Endodermal cell (in vitro differentiated cells): Measurements from ENCODE around the gene TBX18. TPM values are rescaled to one million over a fixed set of nuclear protein-coding genes. Genes with fewer than 3 reads are reported as not detected.

Source experiments
- DNase-seq: peaks from one replicate; pipeline ENCODE4 v3.0.0-alpha.2; 2017
- H3K27ac ChIP-seq: 2 replicates; pipeline ENCODE4 v1.5.1; 2013; ENCODE audit warnings: mild to moderate bottlenecking, low read depth, low read length, moderate library complexity
- H3K27me3 ChIP-seq: 2 replicates; pipeline ENCODE4 v1.6.1; 2013; ENCODE audit warnings: mild to moderate bottlenecking, low read length, moderate library complexity; ENCODE audit not compliant: insufficient read depth, control insufficient read depth, poor library complexity, severe bottlenecking
- H3K36me3 ChIP-seq: 2 replicates; pipeline ENCODE4 v1.7.0; 2013; ENCODE audit warnings: mild to moderate bottlenecking, low read length, moderate library complexity; ENCODE audit not compliant: control insufficient read depth, insufficient read depth
- H3K4me1 ChIP-seq: one replicate; pipeline ENCODE4 v1.7.0; 2013; ENCODE audit warnings: low read length; ENCODE audit not compliant: control insufficient read depth, insufficient read depth
- H3K4me3 ChIP-seq: 2 replicates; pipeline ENCODE4 v1.5.1; 2013; ENCODE audit warnings: mild to moderate bottlenecking, low read length, moderate library complexity
- H3K9ac ChIP-seq: 2 replicates; pipeline ENCODE4 v1.6.1; 2013; ENCODE audit warnings: mild to moderate bottlenecking, low read length, moderate library complexity; ENCODE audit not compliant: poor library complexity, severe bottlenecking; ENCODE audit errors: extremely low read depth
- H3K9me3 ChIP-seq: 2 replicates; pipeline ENCODE4 v1.6.1; 2013; ENCODE audit warnings: mild to moderate bottlenecking, low read length, moderate library complexity; ENCODE audit not compliant: control insufficient read depth
- H3K27ac Mint-ChIP-seq: 2 replicates; pipeline ENCODE4 v1.8.0; 2020; ENCODE audit warnings: mixed read lengths
- H3K27me3 Mint-ChIP-seq: 2 replicates; pipeline ENCODE4 v1.8.0; 2021; ENCODE audit warnings: mild to moderate bottlenecking, mixed read lengths; ENCODE audit not compliant: insufficient read depth
- H3K36me3 Mint-ChIP-seq: 2 replicates; pipeline ENCODE4 v1.8.0; 2020; ENCODE audit warnings: low read depth, mixed read lengths
- H3K4me1 Mint-ChIP-seq: 2 replicates; pipeline ENCODE4 v1.8.0; 2020; ENCODE audit warnings: mixed read lengths
- H3K4me3 Mint-ChIP-seq: 2 replicates; pipeline ENCODE4 v1.8.0; 2020; ENCODE audit warnings: mild to moderate bottlenecking, moderate library complexity, mixed read lengths
- H3K9me3 Mint-ChIP-seq: 2 replicates; pipeline ENCODE4 v1.8.0; 2020; ENCODE audit warnings: mild to moderate bottlenecking, mixed read lengths
- WGBS, 2 experiments: methylation state at CpG; one replicate each; pipeline versions ENCODE4 v1.1.5 to v1.1.7; 2013; ENCODE audit warnings: missing lambda C conversion rate in 2 of 2, mixed read lengths in 1 of 2; ENCODE audit not compliant: insufficient coverage in 1 of 2, insufficient read length in 1 of 2; 5-methylcytosine and 5-hydroxymethylcytosine counted together
- total RNA-seq, 2 donors: library from RNA; stranded (reverse); fragmentation: NEBNext Ultra II Directional in 1 of 2; extraction: Animal tissue kit (Norgen Biotek cat#: 25700) in 1 of 2; gene quantifications; 2 replicates in 1 of 2; 3 replicates in 1 of 2; pipeline ENCODE4 v1.2.1, GENCODE V29; 2021
- TF ChIP-seq, protein P1 (sequence below): fragments of 200-600 bp; sonication (generic); conservative IDR thresholded peaks from 2 replicates; pipeline ENCODE4 v1.5.0; 2021; ENCODE audit warnings: antibody characterized with exemption, mild to moderate bottlenecking

TBX18 gene
- total RNA-seq, 2 donors from 2014 or later = 1.3 to 2.3 TPM

DNA sequence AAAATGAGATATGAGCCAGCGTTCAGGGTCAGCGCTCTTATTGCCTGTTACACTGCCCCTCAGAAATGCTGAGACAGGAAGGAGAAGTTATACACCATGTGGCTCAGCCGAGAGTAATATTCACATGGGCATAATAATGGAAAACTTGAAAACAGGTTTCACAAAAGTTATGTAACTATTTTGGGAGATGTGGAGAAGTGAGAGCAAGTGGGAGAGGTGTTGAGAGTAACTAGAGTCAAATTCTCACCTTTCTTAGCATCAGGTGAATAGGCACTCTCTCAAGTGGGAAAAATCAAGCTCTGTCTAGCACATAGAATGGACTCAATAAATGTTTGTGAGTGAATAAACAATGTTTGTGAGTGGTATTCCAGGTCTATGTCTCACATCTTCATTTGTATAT, 94.5 kb downstream of the TBX18 start:
- H3K36me3 Mint-ChIP-seq = no peaks in the 10 kb centered on the region
- Histone ChIP-seq H3K27ac (no peak overlapping the region), H3K27me3 (no peaks in the 10 kb centered on the region), H3K4me3 (no peak overlapping the region), H3K4me1 (no peaks in the 10 kb centered on the region), H3K9me3 (no peaks in the 10 kb centered on the region), H3K36me3 (no peaks in the 10 kb centered on the region), H3K9ac (no peak overlapping the region)
- H3K9me3 Mint-ChIP-seq = no peaks in the 10 kb centered on the region
- 92 to 97% methylated on average over 3 of the region's 3 CpGs for WGBS, 2 experiments
- H3K4me1 Mint-ChIP-seq = peaks cover 4% of the 10 kb centered on the region
- TF ChIP-seq, protein P1, sequence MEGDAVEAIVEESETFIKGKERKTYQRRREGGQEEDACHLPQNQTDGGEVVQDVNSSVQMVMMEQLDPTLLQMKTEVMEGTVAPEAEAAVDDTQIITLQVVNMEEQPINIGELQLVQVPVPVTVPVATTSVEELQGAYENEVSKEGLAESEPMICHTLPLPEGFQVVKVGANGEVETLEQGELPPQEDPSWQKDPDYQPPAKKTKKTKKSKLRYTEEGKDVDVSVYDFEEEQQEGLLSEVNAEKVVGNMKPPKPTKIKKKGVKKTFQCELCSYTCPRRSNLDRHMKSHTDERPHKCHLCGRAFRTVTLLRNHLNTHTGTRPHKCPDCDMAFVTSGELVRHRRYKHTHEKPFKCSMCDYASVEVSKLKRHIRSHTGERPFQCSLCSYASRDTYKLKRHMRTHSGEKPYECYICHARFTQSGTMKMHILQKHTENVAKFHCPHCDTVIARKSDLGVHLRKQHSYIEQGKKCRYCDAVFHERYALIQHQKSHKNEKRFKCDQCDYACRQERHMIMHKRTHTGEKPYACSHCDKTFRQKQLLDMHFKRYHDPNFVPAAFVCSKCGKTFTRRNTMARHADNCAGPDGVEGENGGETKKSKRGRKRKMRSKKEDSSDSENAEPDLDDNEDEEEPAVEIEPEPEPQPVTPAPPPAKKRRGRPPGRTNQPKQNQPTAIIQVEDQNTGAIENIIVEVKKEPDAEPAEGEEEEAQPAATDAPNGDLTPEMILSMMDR = no peak
- no peaks in the 10 kb centered on the region for H3K27me3 Mint-ChIP-seq
- no peak overlapping the region for H3K4me3 Mint-ChIP-seq
- H3K27ac Mint-ChIP-seq = no peak overlapping the region
- no peak for DNase-seq

- Mint-ChIP-seq H3K4me1 (peaks cover 4% of the 10 kb centered on the region), H3K36me3 (no peaks in the 10 kb centered on the region), H3K9me3 (no peaks in the 10 kb centered on the region), H3K4me3 (no peak overlapping the region), H3K27ac (no peak overlapping the region), H3K27me3 (no peaks in the 10 kb centered on the region)
- no peak overlapping the region for H3K9ac ChIP-seq
- TF ChIP-seq, protein P1 = no peak
- 93 to 96% methylated on average over 3 to 5 of the region's 5 CpGs for WGBS, 2 experiments
- no peaks in the 10 kb centered on the region for H3K9me3 ChIP-seq
- no peaks in the 10 kb centered on the region for H3K4me1 ChIP-seq
- no peak overlapping the region for H3K27ac ChIP-seq
- no peak for DNase-seq
- no peaks in the 10 kb centered on the region for H3K27me3 ChIP-seq
- H3K4me3 ChIP-seq = no peak overlapping the region
- no peaks in the 10 kb centered on the region for H3K36me3 ChIP-seq
Measured at GRCh38 chr6:84667252-84668213, 96.9 kb downstream of the TBX18 start.

DNA sequence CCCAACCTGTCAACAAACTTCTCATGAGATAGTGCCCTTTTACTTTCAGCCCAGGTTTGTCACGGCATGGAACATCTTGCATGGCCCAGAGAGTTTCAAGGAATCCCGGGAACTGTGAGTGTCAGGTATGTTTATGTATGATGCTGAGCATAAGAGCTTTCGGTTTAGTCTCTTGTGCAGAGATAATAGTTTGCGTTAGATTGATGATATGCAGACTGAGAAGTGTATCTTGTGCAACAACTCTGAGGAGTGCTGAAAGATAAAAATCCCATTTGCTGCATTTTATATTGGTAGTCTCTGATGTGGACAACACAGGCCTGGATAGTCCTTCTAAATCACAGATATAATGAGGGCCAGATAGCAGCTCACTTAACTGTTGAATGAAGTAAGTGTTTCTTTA, 99.0 kb downstream of the TBX18 start:
- no peak for DNase-seq
- Histone ChIP-seq H3K4me3 (no peak overlapping the region), H3K9ac (no peak overlapping the region), H3K27me3 (no peaks in the 10 kb centered on the region), H3K36me3 (no peaks in the 10 kb centered on the region), H3K4me1 (no peaks in the 10 kb centered on the region), H3K9me3 (no peaks in the 10 kb centered on the region), H3K27ac (no peak overlapping the region)
- 90 to 91% methylated on average over 3 to 4 of the region's 4 CpGs for whole genome bisulfite sequencing, 2 experiments
- Mint-ChIP-seq H3K36me3 (no peaks in the 10 kb centered on the region), H3K4me3 (no peak overlapping the region), H3K4me1 (peaks cover 4% of the 10 kb centered on the region), H3K27me3 (no peaks in the 10 kb centered on the region), H3K9me3 (no peaks in the 10 kb centered on the region), H3K27ac (no peak overlapping the region)
- TF ChIP-seq, protein P1 = no peak
